Activated naive CD8-positive, alpha-beta T cell (primary cell): ENCODE measurements around the gene FAM229A.

Experiments
- H3K27ac Mint-ChIP-seq: one replicate; pipeline ENCODE4 v1.8.0; 2021; ENCODE audit warnings: mixed read lengths
- H3K27me3 Mint-ChIP-seq: one replicate; pipeline ENCODE4 v1.8.0; 2021; ENCODE audit warnings: mixed read lengths
- H3K36me3 Mint-ChIP-seq: one replicate; pipeline ENCODE4 v1.8.0; 2021; ENCODE audit warnings: mixed read lengths
- H3K4me1 Mint-ChIP-seq: one replicate; pipeline ENCODE4 v1.8.0; 2021; ENCODE audit warnings: low read depth, mixed read lengths
- H3K4me3 Mint-ChIP-seq: one replicate; pipeline ENCODE4 v1.8.0; 2021; ENCODE audit warnings: mild to moderate bottlenecking, mixed read lengths
- H3K9me3 Mint-ChIP-seq: one replicate; pipeline ENCODE4 v1.8.0; 2021; ENCODE audit warnings: low read depth, mixed read lengths

The FAM229A gene

GRCh38 chr1:32390904-32391870 is 28.9 kb upstream of the FAM229A start:
- Mint-ChIP-seq H3K27ac (no peak overlapping the region), H3K4me3 (no peak overlapping the region), H3K27me3 (no peaks in the 10 kb centered on the region), H3K36me3 (no peaks in the 10 kb centered on the region), H3K9me3 (no peaks in the 10 kb centered on the region), H3K4me1 (peaks cover 34% of the 10 kb centered on the region)

GRCh38 chr1:32388641-32389040 is 26.4 kb upstream of the FAM229A start:
- Mint-ChIP-seq H3K4me3 (no peak overlapping the region), H3K9me3 (no peaks in the 10 kb centered on the region), H3K36me3 (no peaks in the 10 kb centered on the region), H3K27me3 (no peaks in the 10 kb centered on the region), H3K4me1 (peaks cover 20% of the 10 kb centered on the region), H3K27ac (no peak overlapping the region)

GRCh38 chr1:32386676-32387392 is 24.5 kb upstream of the FAM229A start:
- H3K9me3 Mint-ChIP-seq, result no peaks in the 10 kb centered on the region
- H3K4me1 Mint-ChIP-seq, result peaks cover 6% of the 10 kb centered on the region
- H3K27me3 Mint-ChIP-seq, result no peaks in the 10 kb centered on the region
- H3K27ac Mint-ChIP-seq, result no peak overlapping the region
- H3K4me3 Mint-ChIP-seq, result no peak overlapping the region
- no peaks in the 10 kb centered on the region for H3K36me3 Mint-ChIP-seq

- Mint-ChIP-seq H3K9me3 (no peaks in the 10 kb centered on the region), H3K4me1 (no peaks in the 10 kb centered on the region), H3K36me3 (peaks cover 3% of the 10 kb centered on the region), H3K27ac (no peak overlapping the region), H3K27me3 (no peaks in the 10 kb centered on the region), H3K4me3 (no peak overlapping the region)
Measured at GRCh38 chr1:32380057-32380456, 17.8 kb upstream of the FAM229A start.

GRCh38 chr1:32377541-32378220 is 15.4 kb upstream of the FAM229A start:
- Mint-ChIP-seq H3K4me1 (peaks cover 6% of the 10 kb centered on the region), H3K27me3 (no peaks in the 10 kb centered on the region), H3K4me3 (no peak overlapping the region), H3K36me3 (peaks cover 3% of the 10 kb centered on the region), H3K27ac (peak overlapping the region; percentile 64), H3K9me3 (no peaks in the 10 kb centered on the region)

GRCh38 chr1:32376199-32376598 is 13.9 kb upstream of the FAM229A start:
- H3K27me3 Mint-ChIP-seq, result no peaks in the 10 kb centered on the region
- H3K27ac Mint-ChIP-seq, result no peak overlapping the region
- H3K36me3 Mint-ChIP-seq, result peaks cover 5% of the 10 kb centered on the region

GRCh38 chr1:32373996-32374592 is 11.8 kb upstream of the FAM229A start:
- no peak overlapping the region for H3K27ac Mint-ChIP-seq
- peaks cover 18% of the 10 kb centered on the region for H3K4me1 Mint-ChIP-seq
- H3K36me3 Mint-ChIP-seq, result peaks cover 2% of the 10 kb centered on the region
- no peak overlapping the region for H3K4me3 Mint-ChIP-seq
- H3K9me3 Mint-ChIP-seq, result no peaks in the 10 kb centered on the region
- H3K27me3 Mint-ChIP-seq, result no peaks in the 10 kb centered on the region

More at GRCh38 chr1:32376199-32376598, 13.9 kb upstream of the FAM229A start:
- Mint-ChIP-seq H3K9me3 (no peaks in the 10 kb centered on the region), H3K4me3 (no peak overlapping the region), H3K4me1 (peaks cover 18% of the 10 kb centered on the region)

- Mint-ChIP-seq H3K4me1 (peaks cover 18% of the 10 kb centered on the region), H3K9me3 (no peaks in the 10 kb centered on the region), H3K27ac (peak overlapping the region; percentile 41), H3K4me3 (no peak overlapping the region), H3K27me3 (no peaks in the 10 kb centered on the region), H3K36me3 (peaks cover 2% of the 10 kb centered on the region)
Measured at GRCh38 chr1:32372149-32372756, 10.0 kb upstream of the FAM229A start.

GRCh38 chr1:32367912-32368635 is 5.8 kb upstream of the FAM229A start:
- Mint-ChIP-seq H3K9me3 (no peaks in the 10 kb centered on the region), H3K27ac (no peak overlapping the region), H3K36me3 (peaks cover 2% of the 10 kb centered on the region), H3K4me3 (no peak overlapping the region), H3K4me1 (peaks cover 15% of the 10 kb centered on the region), H3K27me3 (no peaks in the 10 kb centered on the region)

GRCh38 chr1:32365445-32365844 is 3.2 kb upstream of the FAM229A start:
- no peak overlapping the region for H3K27ac Mint-ChIP-seq
- H3K9me3 Mint-ChIP-seq, result no peaks in the 10 kb centered on the region
- H3K4me3 Mint-ChIP-seq, result no peak overlapping the region
- no peaks in the 10 kb centered on the region for H3K27me3 Mint-ChIP-seq
- H3K4me1 Mint-ChIP-seq, result peaks cover 8% of the 10 kb centered on the region
- no peaks in the 10 kb centered on the region for H3K36me3 Mint-ChIP-seq

- no peak overlapping the region for H3K4me3 Mint-ChIP-seq
- no peaks in the 10 kb centered on the region for H3K27me3 Mint-ChIP-seq
- H3K9me3 Mint-ChIP-seq, result no peaks in the 10 kb centered on the region
- no peak overlapping the region for H3K27ac Mint-ChIP-seq
- peaks cover 11% of the 10 kb centered on the region for H3K4me1 Mint-ChIP-seq
- no peaks in the 10 kb centered on the region for H3K36me3 Mint-ChIP-seq
Measured at GRCh38 chr1:32364836-32365235, 2.6 kb upstream of the FAM229A start.

- H3K27me3 Mint-ChIP-seq, result no peaks in the 10 kb centered on the region
- H3K4me3 Mint-ChIP-seq, result no peak overlapping the region
- H3K36me3 Mint-ChIP-seq, result no peaks in the 10 kb centered on the region
Measured at GRCh38 chr1:32363713-32364112, 1.4 kb upstream of the FAM229A start.

GRCh38 chr1:32361674-32362473 is 411 bp downstream of the FAM229A start:
- Mint-ChIP-seq H3K4me3 (peak overlapping the region; percentile 56), H3K27me3 (no peaks in the 10 kb centered on the region), H3K27ac (no peak overlapping the region), H3K9me3 (no peaks in the 10 kb centered on the region), H3K36me3 (no peaks in the 10 kb centered on the region), H3K4me1 (peaks cover 21% of the 10 kb centered on the region)

More at GRCh38 chr1:32363713-32364112, 1.4 kb upstream of the FAM229A start:
- no peak overlapping the region for H3K27ac Mint-ChIP-seq
- H3K4me1 Mint-ChIP-seq, result peaks cover 19% of the 10 kb centered on the region
- no peaks in the 10 kb centered on the region for H3K9me3 Mint-ChIP-seq
